NCI-H2107 (cell line): ENCODE measurements around the gene TLR9.
"Not testable (repeated sequence)": the region's sequence is repeated elsewhere in the genome, so short reads cannot be mapped to it uniquely, and the experiment has no call there.

ENCODE experiments used
- DNase-seq: peaks from one replicate; lab custom pipeline; 2025; lab: John Stamatoyannopoulos, UW

Gene TLR9

DNA sequence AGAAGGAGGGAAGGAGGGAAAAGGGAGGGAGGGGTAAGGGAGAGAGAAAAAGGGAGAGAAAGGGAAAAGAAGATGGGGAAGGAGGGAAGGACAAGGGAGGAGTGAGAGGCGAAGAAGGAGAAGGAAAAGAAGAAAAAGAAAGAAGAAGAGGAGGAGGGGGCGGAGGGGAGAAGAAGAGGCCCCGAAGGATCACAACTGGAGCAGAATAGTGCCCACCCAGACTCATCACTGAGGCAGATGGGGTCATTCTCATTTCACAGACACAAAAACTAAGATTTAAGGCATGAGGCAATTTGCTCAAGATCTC is 30.2 kb downstream of the TLR9 start:
- no peak for DNase-seq

DNA sequence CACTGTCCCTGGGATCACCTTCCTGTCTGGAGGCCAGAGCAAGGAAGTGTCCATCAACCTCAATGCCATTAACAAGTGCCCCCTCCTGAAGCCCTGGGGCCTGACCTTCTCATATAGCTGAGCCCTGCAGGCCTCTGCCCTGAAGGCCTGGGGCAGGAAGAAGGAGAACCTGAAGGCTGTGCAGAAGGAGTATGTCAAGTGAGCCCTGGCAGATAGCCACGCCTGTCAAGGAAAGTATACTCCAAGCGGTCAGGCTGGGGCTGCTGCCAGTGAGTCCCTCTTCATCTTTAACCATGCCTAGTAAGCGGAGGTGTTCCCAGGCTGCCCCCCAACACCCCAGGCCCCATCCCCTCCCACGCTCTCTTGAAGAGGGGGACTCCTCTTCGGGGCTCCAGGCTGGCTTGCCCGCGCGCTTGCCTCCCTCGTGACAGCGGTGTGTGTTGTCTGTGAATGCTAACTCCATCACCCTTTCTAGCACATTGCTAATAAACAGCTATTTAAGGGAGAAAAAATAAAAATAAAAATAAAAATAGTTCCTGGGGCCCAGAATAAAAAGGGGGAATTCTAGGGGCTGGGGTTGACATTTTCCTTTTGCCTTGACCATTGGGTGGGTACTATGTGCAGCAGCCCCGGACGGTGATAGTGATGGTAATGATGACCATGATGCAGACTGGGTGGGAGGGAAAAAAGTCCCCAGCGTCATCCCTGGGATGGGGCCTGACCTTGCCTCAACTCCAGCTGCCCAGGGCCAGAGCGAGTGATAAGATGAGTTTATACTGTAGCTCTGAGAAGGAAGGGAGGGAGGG is 30.8 kb downstream of the TLR9 start:
- DNase-seq = no peak

DNA sequence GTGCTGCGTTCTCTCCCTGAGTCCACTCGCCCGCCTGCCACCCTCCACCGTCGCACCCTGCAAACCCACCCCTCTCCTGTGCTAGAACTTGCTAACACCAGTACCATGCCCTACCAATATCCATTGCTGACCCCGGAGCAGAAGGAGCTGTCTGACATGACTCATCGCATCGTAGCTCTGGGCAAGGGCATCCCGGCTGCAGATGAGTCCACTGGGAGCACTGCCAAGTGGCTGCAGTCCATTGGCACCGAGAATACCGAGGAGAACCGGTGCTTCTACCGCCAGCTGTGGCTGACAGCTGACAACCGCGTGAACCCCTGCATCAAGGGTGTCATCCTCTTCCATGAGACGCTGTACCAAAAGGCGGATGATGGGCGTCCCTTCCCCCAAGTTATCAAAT is 32.4 kb downstream of the TLR9 start:
- DNase-seq = no peak

GRCh38 chr3:52191663-52192062 is 33.8 kb downstream of the TLR9 start:
- no peak for DNase-seq

GRCh38 chr3:52190294-52191074 is 35.0 kb downstream of the TLR9 start:
- no peak for DNase-seq

GRCh38 chr3:52188556-52188955 is 36.9 kb downstream of the TLR9 start:
- DNase-seq = no peak

DNA sequence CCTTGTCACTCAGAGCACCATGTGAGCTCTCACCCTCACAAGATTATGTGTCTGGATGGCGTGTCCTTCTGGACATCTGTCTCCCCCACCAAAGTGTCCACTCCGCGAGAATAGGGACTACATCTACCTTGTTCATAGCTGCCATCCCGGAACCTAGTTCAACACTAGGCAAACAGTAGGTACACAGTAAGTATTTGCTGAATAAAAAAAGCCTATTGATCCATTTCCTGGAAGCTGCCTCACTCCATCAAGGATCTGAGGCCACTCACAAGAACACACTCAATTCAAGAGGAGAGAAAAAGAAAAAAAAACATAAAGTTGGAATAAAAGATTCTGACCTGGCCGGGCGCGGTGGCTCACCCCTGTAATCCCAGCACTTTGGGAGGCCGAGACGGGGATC is 38.7 kb downstream of the TLR9 start:
- DNase-seq = no peak

DNA sequence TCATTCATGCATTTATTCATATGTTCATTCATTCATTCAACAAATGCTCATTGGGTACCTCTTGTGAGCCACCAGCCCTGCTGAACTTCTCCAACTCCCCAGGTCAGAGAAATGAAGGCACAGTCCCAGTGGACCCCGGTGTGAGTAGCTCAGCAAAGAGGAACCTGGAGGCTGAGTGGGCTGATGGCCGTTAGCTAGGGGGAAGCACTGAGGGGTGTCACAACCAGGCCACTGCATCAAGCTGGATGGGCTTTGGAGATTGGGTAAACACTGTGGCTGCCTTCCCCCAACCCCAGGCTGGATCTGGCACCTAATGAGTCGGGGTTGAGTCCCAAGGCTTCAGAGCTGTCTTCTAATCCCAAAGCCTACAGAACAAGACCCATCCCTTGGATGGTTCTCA is 39.6 kb downstream of the TLR9 start:
- DNase-seq = no peak

GRCh38 chr3:52185311-52185710 is 40.1 kb downstream of the TLR9 start:
- no peak for DNase-seq

- DNase-seq = no peak
These were observed 40.8 kb downstream of the TLR9 start for GRCh38 chr3:52184690-52185089.

GRCh38 chr3:52183786-52184445 is 41.5 kb downstream of the TLR9 start:
- no peak for DNase-seq

GRCh38 chr3:52182691-52183090 is 42.8 kb downstream of the TLR9 start:
- no peak for DNase-seq

DNA sequence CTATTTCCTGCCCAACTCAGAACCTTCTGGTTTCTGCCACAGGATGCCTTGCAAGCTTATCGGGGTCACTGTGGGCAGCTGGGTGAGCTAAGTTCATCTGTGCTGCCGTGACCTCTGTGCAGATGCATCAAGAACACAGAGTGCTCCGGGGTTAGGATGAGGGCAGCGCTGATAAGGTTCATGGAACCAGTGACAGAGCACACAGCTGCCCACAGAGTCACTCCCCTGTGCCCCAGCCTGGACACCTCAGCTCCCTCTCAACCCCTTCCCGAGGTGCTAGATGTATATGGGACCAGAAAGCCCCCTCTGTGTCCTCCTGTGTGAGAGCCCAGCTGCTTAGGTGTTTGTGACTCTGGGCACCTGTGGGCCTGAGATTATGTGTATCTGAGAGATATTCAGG is 43.2 kb downstream of the TLR9 start:
- DNase-seq = no peak

GRCh38 chr3:52181543-52181942 is 43.9 kb downstream of the TLR9 start:
- no peak for DNase-seq

DNA sequence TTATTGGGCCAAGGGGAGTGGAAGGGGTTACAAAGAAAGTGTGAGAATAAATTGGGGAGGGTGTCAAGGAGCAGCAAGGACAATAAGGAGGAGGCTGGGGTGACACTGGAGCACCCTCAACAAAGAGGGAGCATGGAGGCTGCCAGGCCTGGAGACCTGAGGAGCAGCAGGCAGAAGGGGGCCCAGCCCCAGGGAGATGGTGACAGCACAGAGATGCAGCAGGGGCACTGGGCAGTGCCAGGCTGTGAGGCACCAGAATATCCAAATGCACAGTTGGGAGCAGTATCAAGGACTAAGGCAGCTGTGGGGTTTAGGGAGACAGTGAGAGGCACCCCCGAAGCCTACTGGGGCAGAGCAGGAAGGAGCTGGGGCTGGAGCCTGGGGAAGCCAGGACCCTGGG is 46.9 kb downstream of the TLR9 start:
- DNase-seq = no peak

DNA sequence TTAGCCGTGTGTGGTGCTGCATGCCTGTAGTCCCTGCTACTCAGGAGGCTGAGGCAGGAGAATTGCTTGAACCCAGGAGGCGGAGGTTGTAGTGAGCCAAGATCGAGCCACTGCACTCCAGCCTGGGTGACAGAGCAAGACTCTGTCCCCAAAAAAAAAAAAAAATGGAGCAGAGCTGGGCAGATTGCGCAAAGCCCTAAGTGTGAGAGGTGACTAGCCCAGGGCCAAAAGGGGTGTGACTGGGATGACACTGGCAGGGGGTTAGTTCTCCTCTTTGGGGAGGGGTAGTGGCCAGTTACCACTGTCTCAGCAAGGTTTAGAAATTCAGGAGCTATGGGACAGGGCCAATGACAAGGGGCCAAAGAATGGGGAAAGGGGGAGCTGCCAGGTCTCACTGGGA is 47.3 kb downstream of the TLR9 start:
- not testable (repeated sequence) for DNase-seq

DNA sequence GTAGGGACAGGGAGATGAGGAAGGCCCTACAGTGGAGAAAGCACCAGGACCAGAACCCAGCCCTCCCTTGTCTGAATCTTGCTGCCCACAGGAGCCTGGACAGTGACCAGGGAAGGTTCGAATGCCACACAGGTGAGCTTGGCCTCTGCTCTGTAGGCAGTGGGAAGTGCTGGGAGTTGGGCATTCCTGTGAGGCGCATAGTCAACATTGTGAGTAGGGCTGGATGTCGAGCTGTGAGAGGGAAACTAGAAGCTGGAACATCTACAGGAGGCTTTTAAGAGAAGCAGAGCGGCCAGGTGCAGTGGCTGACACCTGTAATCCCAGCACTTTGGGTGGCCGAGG is 47.8 kb downstream of the TLR9 start:
- DNase-seq = no peak

DNA sequence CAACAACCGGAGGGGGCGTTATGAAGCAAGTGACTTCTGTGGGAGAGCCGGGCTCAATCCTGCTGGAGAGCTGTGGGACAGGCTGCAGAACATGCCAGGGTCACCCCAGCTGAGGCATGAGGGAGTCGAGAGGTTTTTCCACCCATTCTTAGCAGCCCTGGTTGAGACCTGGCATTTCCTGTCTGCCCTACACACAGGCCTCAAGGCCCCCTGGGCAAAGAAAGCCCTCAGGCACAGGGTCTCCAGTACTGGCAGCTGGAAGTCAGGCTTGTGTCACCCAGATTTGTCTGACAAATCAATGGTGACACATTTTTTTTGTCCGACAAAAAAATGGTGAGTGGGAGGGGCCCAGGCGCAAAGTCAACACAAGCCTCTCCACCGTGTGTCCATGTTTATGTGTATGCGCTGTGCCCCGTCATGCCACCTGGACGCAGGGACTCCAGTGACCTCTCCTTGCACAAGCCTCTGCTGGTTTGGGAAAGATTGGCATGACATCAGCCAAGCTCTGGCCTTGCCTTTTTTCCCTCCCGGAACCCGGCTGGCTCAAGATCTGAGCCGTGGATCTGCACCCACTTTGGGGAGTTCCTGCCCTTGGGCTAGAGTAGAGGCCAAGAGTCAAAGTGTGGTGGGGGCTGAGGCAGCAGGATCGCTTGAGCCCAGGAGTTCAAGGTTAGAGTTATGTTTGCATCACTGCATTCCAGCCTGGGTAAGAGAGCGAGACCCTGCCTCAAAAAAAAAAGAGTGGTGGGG is 48.3 kb downstream of the TLR9 start:
- DNase-seq = no peak

- DNase-seq = no peak
These were observed 49.2 kb downstream of the TLR9 start for GRCh38 chr3:52176180-52176752.

- no peak for DNase-seq
These were observed 49.8 kb downstream of the TLR9 start for GRCh38 chr3:52175416-52176179.

DNA sequence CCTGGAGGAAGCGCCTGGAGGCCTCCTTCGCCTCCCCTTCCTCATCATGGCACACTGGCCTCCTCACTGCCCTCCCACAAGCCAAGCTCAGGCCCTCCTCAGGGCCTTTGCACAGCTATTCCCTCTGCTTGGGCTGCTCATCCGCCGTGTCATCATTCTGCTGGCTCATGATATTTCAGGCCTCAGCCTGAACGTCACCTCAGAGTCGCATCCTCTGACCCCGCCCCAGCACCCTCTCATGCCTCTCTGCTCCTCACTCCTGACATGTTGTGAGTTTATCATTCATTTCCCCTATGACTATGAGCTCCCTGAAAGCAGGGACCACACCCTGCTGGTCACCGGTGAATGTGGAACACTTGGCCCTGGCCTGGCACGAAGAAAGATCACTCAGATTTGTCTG is 50.5 kb downstream of the TLR9 start:
- no peak for DNase-seq
